OCI-LY1 (cell line): Measurements from ENCODE around the gene PLCB4.

Experiments used
- H2AFZ ChIP-seq: fragments of 200-600 bp; sonication (generic), shearing (Covaris generic); 2 replicates; pipeline ENCODE4 v1.6.0; 2014; ENCODE audit warnings: antibody characterized with exemption, mild to moderate bottlenecking, low read length
- H3F3A ChIP-seq: fragments of 200-600 bp; sonication (generic), shearing (Covaris generic); 2 replicates; pipeline ENCODE4 v1.6.0; 2014; ENCODE audit warnings: mild to moderate bottlenecking, antibody characterized with exemption, low read length, moderate library complexity; ENCODE audit not compliant: insufficient read depth
- H3K27ac ChIP-seq: fragments of 200-600 bp; sonication (generic); 2 replicates; pipeline ENCODE4 v1.5.1; 2014; ENCODE audit warnings: low read length, mixed run types, mild to moderate bottlenecking, low read depth; ENCODE audit not compliant: poor library complexity, severe bottlenecking
- H3K27me3 ChIP-seq: fragments of 200-600 bp; sonication (generic); 2 replicates; pipeline ENCODE4 v1.6.0; 2014; ENCODE audit warnings: antibody characterized with exemption, mild to moderate bottlenecking, low read length, moderate library complexity; ENCODE audit not compliant: insufficient read depth
- H3K36me3 ChIP-seq: fragments of 200-600 bp; sonication (generic); 2 replicates; pipeline ENCODE4 v1.6.1; 2014; ENCODE audit warnings: mild to moderate bottlenecking, antibody characterized with exemption, low read length, moderate library complexity, mixed read lengths; ENCODE audit not compliant: insufficient read depth
- H3K4me1 ChIP-seq: fragments of 200-600 bp; sonication (generic); 2 replicates; pipeline ENCODE4 v1.5.1; 2014; ENCODE audit warnings: mild to moderate bottlenecking, low read length, moderate library complexity; ENCODE audit not compliant: insufficient read depth, severe bottlenecking
- H3K4me2 ChIP-seq: fragments of 200-600 bp; sonication (generic), shearing (Covaris generic); 2 replicates; pipeline ENCODE4 v1.6.1; 2014; ENCODE audit warnings: low read length
- H3K4me3 ChIP-seq: fragments of 200-600 bp; sonication (generic); 2 replicates; pipeline ENCODE4 v1.5.1; 2014; ENCODE audit warnings: low read length, low read depth, mild to moderate bottlenecking, mixed read lengths; ENCODE audit not compliant: poor library complexity, severe bottlenecking
- H3K79me2 ChIP-seq: fragments of 200-600 bp; shearing (Covaris generic); 2 replicates; pipeline ENCODE4 v1.6.1; 2016; ENCODE audit warnings: mixed run types, low read length, mixed read lengths; ENCODE audit not compliant: insufficient read depth
- H3K9ac ChIP-seq: fragments of 200-600 bp; sonication (generic), shearing (Covaris generic); 2 replicates; pipeline ENCODE4 v1.6.1; 2014; ENCODE audit warnings: mild to moderate bottlenecking, low read length, mixed read lengths
- H3K9me2 ChIP-seq: fragments of 200-600 bp; sonication (generic), shearing (Covaris generic); 2 replicates; pipeline ENCODE4 v1.6.1; 2014; ENCODE audit warnings: low read depth, mild to moderate bottlenecking, low read length, mixed read lengths
- H3K9me3 ChIP-seq: fragments of 200-600 bp; shearing (Covaris generic); 2 replicates; pipeline ENCODE4 v1.6.1; 2014; ENCODE audit warnings: low read length, mixed read lengths
- H4K20me1 ChIP-seq: fragments of 200-600 bp; sonication (generic), shearing (Covaris generic); 2 replicates; pipeline ENCODE4 v1.6.0; 2016; ENCODE audit warnings: mild to moderate bottlenecking, low read length; ENCODE audit not compliant: insufficient read depth
- CTCF ChIP-seq: fragments of 200-600 bp; sonication (generic), shearing (Covaris generic); IDR thresholded peaks from 2 replicates; pipeline ENCODE4 v1.5.1; 2017; ENCODE audit warnings: mild to moderate bottlenecking, antibody characterized with exemption, low read length, moderate library complexity, mixed read lengths
- EZH2 ChIP-seq: fragments of 200-600 bp; sonication (generic), shearing (Covaris generic); IDR thresholded peaks from 2 replicates; pipeline ENCODE4 v1.8.0; 2017; ENCODE audit warnings: borderline replicate concordance, mixed run types, mild to moderate bottlenecking, antibody characterized with exemption, low read length, moderate library complexity, mixed read lengths

PLCB4 gene

DNA sequence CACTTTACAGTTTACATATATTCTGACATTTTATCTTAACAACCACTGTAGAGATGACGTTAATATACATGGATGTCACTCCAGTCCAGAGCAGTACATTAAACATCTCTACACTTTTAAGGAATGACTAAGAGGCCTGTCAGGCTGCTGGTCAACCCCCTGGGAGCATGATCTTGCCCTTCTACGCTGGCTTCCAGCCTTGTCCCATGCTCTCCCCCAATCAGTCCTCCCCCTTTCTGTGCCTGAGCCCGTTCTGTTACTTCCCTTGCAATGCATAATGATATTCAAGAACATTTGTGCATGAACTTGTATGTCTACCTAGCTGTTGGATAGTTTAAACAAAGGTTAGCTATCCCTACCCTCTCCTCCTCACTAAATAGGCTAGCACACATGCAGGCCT, 40.5 kb upstream of the PLCB4 start:
- Histone ChIP-seq H3K27me3 (no peaks in the 10 kb centered on the region), H3K4me2 (no peak overlapping the region), H3K9ac (no peak overlapping the region), H3K4me3 (no peak overlapping the region), H3K27ac (no peak overlapping the region), H3K79me2 (no peaks in the 10 kb centered on the region), H3K9me3 (no peaks in the 10 kb centered on the region), H3K36me3 (no peaks in the 10 kb centered on the region), H4K20me1 (no peaks in the 10 kb centered on the region), H2AFZ (no peak overlapping the region), H3K9me2 (no peaks in the 10 kb centered on the region), H3F3A (no peaks in the 10 kb centered on the region), H3K4me1 (no peaks in the 10 kb centered on the region)
- TF ChIP-seq CTCF (no peak), EZH2 (no peak)

- H3K27ac ChIP-seq = no peak overlapping the region
- no peak overlapping the region for H2AFZ ChIP-seq
- no peaks in the 10 kb centered on the region for H3K27me3 ChIP-seq
- no peak overlapping the region for H3K4me3 ChIP-seq
- no peaks in the 10 kb centered on the region for H3K36me3 ChIP-seq
- no peak overlapping the region for H3K9ac ChIP-seq
- H4K20me1 ChIP-seq = no peaks in the 10 kb centered on the region
- H3K79me2 ChIP-seq = no peaks in the 10 kb centered on the region
- H3F3A ChIP-seq = no peaks in the 10 kb centered on the region
- no peak for TF ChIP-seq EZH2
- no peak for TF ChIP-seq CTCF
- H3K9me2 ChIP-seq = no peaks in the 10 kb centered on the region
- no peaks in the 10 kb centered on the region for H3K4me1 ChIP-seq
- H3K4me2 ChIP-seq = no peak overlapping the region
- H3K9me3 ChIP-seq = no peaks in the 10 kb centered on the region
Measured at GRCh38 chr20:9031991-9032390, 36.9 kb upstream of the PLCB4 start.

- no peaks in the 10 kb centered on the region for H3K79me2 ChIP-seq
- H2AFZ ChIP-seq = no peak overlapping the region
- H3K4me1 ChIP-seq = no peaks in the 10 kb centered on the region
- no peaks in the 10 kb centered on the region for H3K9me2 ChIP-seq
- no peak overlapping the region for H3K9ac ChIP-seq
- no peak overlapping the region for H3K4me2 ChIP-seq
- TF ChIP-seq EZH2 (no peak), CTCF (no peak)
- no peaks in the 10 kb centered on the region for H3K27me3 ChIP-seq
- no peak overlapping the region for H3K27ac ChIP-seq
- no peaks in the 10 kb centered on the region for H4K20me1 ChIP-seq
- no peaks in the 10 kb centered on the region for H3F3A ChIP-seq
- no peaks in the 10 kb centered on the region for H3K9me3 ChIP-seq
- H3K4me3 ChIP-seq = no peak overlapping the region
- no peaks in the 10 kb centered on the region for H3K36me3 ChIP-seq
Measured at GRCh38 chr20:9032758-9033157, 36.1 kb upstream of the PLCB4 start.
